GM21529 (cell line): ENCODE data around the gene WDR47.

Source experiments
- ATAC-seq: cut with Tn5 transposase; IDR thresholded peaks from one replicate; pipeline ENCODE4 v1.9.1; 2021; ENCODE audit not compliant: unreplicated experiment

WDR47 gene

GRCh38 chr1:109041621-109042468 lies at the start of gene WDR47:
WDR47 (minus strand) TSS chr1:109042102; CDS start chr1:109023512, 18,590 bp downstream.
- peak; percentile 93 for ATAC-seq

GRCh38 chr1:109091078-109091838 lies 49.4 kb upstream of the WDR47 start:
- ATAC-seq, result peak; percentile 52

GRCh38 chr1:109090196-109091077 lies 48.5 kb upstream of the WDR47 start, which contains the start of gene TMEM167B:
TMEM167B (plus strand) TSS chr1:109090764; CDS start chr1:109090873, 109 bp downstream.
- peak; percentile 93 for ATAC-seq

- no peak for ATAC-seq
Observed at GRCh38 chr1:109089242-109090015, 47.5 kb upstream of the WDR47 start.

GRCh38 chr1:109084563-109085517 lies 42.9 kb upstream of the WDR47 start:
- ATAC-seq, result no peak

GRCh38 chr1:109083923-109084322 lies 42.0 kb upstream of the WDR47 start:
- no peak for ATAC-seq

- ATAC-seq, result no peak
Observed at GRCh38 chr1:109083501-109083900, 41.6 kb upstream of the WDR47 start.

- no peak for ATAC-seq
Observed at GRCh38 chr1:109080441-109081082, 38.7 kb upstream of the WDR47 start.

- no peak for ATAC-seq
Observed at GRCh38 chr1:109079240-109079622, 37.3 kb upstream of the WDR47 start.

- ATAC-seq, result no peak
Observed at GRCh38 chr1:109078317-109078716, 36.4 kb upstream of the WDR47 start.

GRCh38 chr1:109075531-109076490 lies 33.9 kb upstream of the WDR47 start, which contains the start of gene TAF13:
TAF13 (minus strand) TSS chr1:109076003; CDS start chr1:109075947, 56 bp downstream.
- peak; percentile 99 for ATAC-seq

GRCh38 chr1:109069294-109069693 lies 27.4 kb upstream of the WDR47 start:
- no peak for ATAC-seq

- no peak for ATAC-seq
Observed at GRCh38 chr1:109067883-109068282, 26.0 kb upstream of the WDR47 start.

- no peak for ATAC-seq
Observed at GRCh38 chr1:109065137-109065536, 23.2 kb upstream of the WDR47 start.

- ATAC-seq, result no peak
Observed at GRCh38 chr1:109061183-109061582, 19.3 kb upstream of the WDR47 start.

- no peak for ATAC-seq
Observed at GRCh38 chr1:109060707-109061106, 18.8 kb upstream of the WDR47 start.

GRCh38 chr1:109059026-109059425 lies 17.1 kb upstream of the WDR47 start:
- ATAC-seq, result no peak
